ENCODE measurements around the gene COL26A1. TPM values are rescaled to one million over a fixed set of nuclear protein-coding genes. Genes with fewer than 3 reads are reported as not detected.
"Not testable (repeated sequence)": the region's sequence is repeated elsewhere in the genome, so short reads cannot be mapped to it uniquely, and the experiment has no call there.

Gene COL26A1
- total RNA-seq, 4 donors from 2014 or later, result not detected

DNA sequence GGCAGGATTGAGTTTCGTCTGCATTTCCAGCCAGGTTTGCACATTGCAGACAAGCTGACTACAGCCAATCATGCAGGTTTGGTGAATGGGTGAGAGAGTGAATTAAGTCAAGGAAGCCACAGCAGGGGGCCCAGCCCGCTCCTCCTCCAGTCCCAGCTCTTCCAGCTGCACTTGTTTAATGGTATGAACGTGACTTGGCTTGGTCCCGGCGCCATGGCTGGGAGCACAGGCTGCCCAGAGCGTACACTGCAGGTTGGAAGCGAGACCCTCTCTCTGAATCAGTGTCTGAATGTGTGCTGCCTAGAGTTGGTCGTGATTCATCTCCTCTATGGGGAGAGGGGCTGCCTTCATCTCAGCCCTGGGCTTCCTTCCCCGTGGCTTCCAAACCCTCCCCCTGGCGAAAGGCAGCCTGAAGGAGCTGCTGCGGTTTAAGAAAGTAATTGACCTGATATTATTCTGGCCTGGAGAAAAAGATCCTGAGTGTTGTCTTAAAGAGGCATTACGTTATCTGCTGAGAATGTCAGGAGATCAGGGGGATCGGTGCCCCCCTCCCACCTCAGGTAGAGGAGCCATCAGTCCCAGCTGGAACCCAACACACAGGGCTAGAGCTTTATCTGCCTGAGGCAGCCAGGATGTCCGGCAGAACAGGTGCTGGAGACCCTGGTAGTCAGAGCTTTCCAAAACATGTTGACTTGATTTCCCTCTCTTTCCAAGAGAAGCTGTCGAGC is 132.1 kb downstream of the COL26A1 start:
- in situ Hi-C loops (cut with MboI; ENCODE audit: low pct_ligation_motif_present in 1 of 4, low pct_unique_long_range_greater_than_20kb in 1 of 4, low sequenced_read_pairs in 3 of 4) (no loop called here), intact Hi-C loops (cut with DNase I; ENCODE audit: low total_unique reads) (no loop called here)
- Histone ChIP-seq H3K4me1 (no peaks in the 10 kb centered on the region), H3K9me3 (no peaks in the 10 kb centered on the region), H3K4me3 (no peak overlapping the region), H3K27me3 (no peaks in the 10 kb centered on the region), H3K36me3 (no peaks in the 10 kb centered on the region), H3K27ac (no peak overlapping the region)
- WGBS, 2 donors (ENCODE audit: low coverage in 1 of 2), result 59 to 67% methylated on average over 3 to 15 of the region's 15 CpGs
- DNase-seq, result no peak
- TF ChIP-seq POLR2AphosphoS5 (IDR thresholded peaks at IDR 0.05) (no peak), POLR2A (IDR thresholded peaks at IDR 0.05) (no peak), EP300 (IDR thresholded peaks at IDR 0.05; ENCODE audit: low read depth) (no peak)
- TF ChIP-seq, protein P1, sequence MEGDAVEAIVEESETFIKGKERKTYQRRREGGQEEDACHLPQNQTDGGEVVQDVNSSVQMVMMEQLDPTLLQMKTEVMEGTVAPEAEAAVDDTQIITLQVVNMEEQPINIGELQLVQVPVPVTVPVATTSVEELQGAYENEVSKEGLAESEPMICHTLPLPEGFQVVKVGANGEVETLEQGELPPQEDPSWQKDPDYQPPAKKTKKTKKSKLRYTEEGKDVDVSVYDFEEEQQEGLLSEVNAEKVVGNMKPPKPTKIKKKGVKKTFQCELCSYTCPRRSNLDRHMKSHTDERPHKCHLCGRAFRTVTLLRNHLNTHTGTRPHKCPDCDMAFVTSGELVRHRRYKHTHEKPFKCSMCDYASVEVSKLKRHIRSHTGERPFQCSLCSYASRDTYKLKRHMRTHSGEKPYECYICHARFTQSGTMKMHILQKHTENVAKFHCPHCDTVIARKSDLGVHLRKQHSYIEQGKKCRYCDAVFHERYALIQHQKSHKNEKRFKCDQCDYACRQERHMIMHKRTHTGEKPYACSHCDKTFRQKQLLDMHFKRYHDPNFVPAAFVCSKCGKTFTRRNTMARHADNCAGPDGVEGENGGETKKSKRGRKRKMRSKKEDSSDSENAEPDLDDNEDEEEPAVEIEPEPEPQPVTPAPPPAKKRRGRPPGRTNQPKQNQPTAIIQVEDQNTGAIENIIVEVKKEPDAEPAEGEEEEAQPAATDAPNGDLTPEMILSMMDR (IDR thresholded peaks at IDR 0.05), result no peak

DNA sequence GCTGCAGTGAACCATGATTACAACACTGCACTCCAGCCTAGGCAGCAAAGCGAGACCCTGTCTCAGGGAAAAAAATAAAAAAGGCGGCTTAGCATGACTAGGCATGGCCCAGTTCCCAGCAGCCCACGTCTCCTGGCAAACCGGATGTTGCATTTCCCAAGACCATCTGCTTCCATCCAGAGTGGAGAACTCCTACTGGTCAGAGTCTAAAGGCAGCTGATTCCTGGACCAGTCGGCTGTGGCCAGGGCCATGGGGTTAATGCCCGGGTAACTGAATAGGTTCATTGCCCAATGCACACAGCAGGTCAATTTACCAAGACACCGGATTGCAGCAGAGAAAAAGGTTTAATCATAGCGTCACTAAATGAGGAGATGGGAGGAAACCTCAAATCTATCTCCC is 133.3 kb downstream of the COL26A1 start:
- no peak for DNase-seq
- Histone ChIP-seq H3K36me3 (no peaks in the 10 kb centered on the region), H3K27ac (no peak overlapping the region), H3K4me1 (no peaks in the 10 kb centered on the region), H3K9me3 (no peaks in the 10 kb centered on the region), H3K27me3 (no peaks in the 10 kb centered on the region), H3K4me3 (no peak overlapping the region)
- 73 to 100% methylated on average over 4 to 8 of the region's 8 CpGs for WGBS, 2 donors (ENCODE audit: low coverage in 1 of 2)
- intact Hi-C loops (cut with DNase I; ENCODE audit: low total_unique reads), result no loop called here
- in situ Hi-C loops (cut with MboI; ENCODE audit: low pct_ligation_motif_present in 1 of 4, low pct_unique_long_range_greater_than_20kb in 1 of 4, low sequenced_read_pairs in 3 of 4), result no loop called here
- TF ChIP-seq POLR2A (IDR thresholded peaks at IDR 0.05), result no peak
- no peak for TF ChIP-seq POLR2AphosphoS5 (IDR thresholded peaks at IDR 0.05)
- no peak for TF ChIP-seq EP300 (IDR thresholded peaks at IDR 0.05; ENCODE audit: low read depth)
- TF ChIP-seq, protein P1 (IDR thresholded peaks at IDR 0.05), result no peak

DNA sequence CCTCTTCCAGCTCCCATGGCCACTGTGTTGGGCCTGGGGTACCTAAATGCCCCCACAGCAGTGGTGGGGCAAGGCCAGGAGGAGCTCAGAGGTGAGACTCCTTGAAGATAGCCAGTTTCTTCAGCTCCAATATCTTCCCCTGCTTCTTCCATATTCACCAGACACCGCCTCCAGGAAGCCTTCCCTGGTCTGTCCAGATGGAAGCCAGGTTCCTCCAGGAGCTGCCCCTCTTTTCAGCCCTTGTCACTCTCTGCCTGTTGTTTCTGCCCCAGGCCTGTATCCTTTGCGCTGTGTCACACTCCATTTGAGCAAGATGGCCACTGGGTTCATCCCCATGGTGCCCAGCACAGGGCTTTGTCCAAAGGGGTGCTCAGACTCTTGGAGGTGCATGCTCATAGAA is 138.7 kb downstream of the COL26A1 start:
- no peak for DNase-seq
- H3K27me3 ChIP-seq, result no peaks in the 10 kb centered on the region
- no peaks in the 10 kb centered on the region for H3K36me3 ChIP-seq
- H3K4me3 ChIP-seq, result no peak overlapping the region
- intact Hi-C loops (cut with DNase I; ENCODE audit: low total_unique reads), result no loop called here
- 92% methylated on average over 2 of the region's 2 CpGs; no CpG with 5 or more reads in 1 of the 2 donors for WGBS, 2 donors (ENCODE audit: low coverage in 1 of 2)
- no peak for TF ChIP-seq POLR2AphosphoS5 (IDR thresholded peaks at IDR 0.05)
- TF ChIP-seq POLR2A (IDR thresholded peaks at IDR 0.05), result no peak
- TF ChIP-seq EP300 (IDR thresholded peaks at IDR 0.05; ENCODE audit: low read depth), result no peak
- TF ChIP-seq, protein P1 (IDR thresholded peaks at IDR 0.05), result no peak
- no peaks in the 10 kb centered on the region for H3K9me3 ChIP-seq
- H3K4me1 ChIP-seq, result no peaks in the 10 kb centered on the region
- H3K27ac ChIP-seq, result no peak overlapping the region
- in situ Hi-C loops (cut with MboI; ENCODE audit: low pct_ligation_motif_present in 1 of 4, low pct_unique_long_range_greater_than_20kb in 1 of 4, low sequenced_read_pairs in 3 of 4), result no loop called here

DNA sequence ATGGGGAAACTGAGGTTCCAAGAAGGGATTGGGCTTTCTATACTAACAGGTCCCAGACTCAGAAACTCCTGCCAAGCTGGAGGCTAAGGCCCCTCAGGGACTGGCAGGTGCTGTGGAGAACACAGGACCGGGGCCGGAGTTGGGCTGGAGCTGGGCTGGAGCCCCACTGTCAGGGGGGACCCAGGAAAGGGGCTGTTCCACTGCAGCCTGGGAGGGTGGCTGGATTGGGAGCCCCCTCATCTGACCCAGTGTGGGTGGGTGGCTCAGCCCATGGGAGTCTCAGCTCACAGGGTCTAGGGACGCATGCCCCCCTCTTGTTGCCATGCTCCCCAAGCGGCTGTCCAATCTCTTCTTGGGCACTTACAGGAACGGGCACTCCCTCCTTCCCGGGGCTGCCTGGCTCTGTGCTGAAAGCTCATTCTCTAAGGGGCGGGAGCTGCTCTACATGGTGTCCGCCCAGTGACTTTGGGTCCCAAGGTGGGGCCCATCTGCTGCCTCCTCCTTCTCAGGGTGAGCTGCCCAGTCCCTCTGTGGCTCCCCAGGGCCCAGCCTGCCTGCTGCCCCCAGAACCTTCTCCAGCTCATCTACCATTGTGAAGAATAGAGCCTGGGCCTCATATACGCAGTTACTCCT is 139.9 kb downstream of the COL26A1 start:
- Histone ChIP-seq H3K36me3 (no peaks in the 10 kb centered on the region), H3K4me3 (no peak overlapping the region), H3K27me3 (peaks cover 11% of the 10 kb centered on the region), H3K4me1 (no peaks in the 10 kb centered on the region), H3K27ac (no peak overlapping the region), H3K9me3 (no peaks in the 10 kb centered on the region)
- intact Hi-C loops (cut with DNase I; ENCODE audit: low total_unique reads), result no loop called here
- WGBS, 2 donors (ENCODE audit: low coverage in 1 of 2), result 60 to 78% methylated on average over 1 to 7 of the region's 9 CpGs
- in situ Hi-C loops (cut with MboI; ENCODE audit: low pct_ligation_motif_present in 1 of 4, low pct_unique_long_range_greater_than_20kb in 1 of 4, low sequenced_read_pairs in 3 of 4), result no loop called here
- TF ChIP-seq POLR2A (IDR thresholded peaks at IDR 0.05) (no peak), POLR2AphosphoS5 (IDR thresholded peaks at IDR 0.05) (no peak)
- TF ChIP-seq, protein P1 (IDR thresholded peaks at IDR 0.05), result no peak
- no peak for DNase-seq

DNA sequence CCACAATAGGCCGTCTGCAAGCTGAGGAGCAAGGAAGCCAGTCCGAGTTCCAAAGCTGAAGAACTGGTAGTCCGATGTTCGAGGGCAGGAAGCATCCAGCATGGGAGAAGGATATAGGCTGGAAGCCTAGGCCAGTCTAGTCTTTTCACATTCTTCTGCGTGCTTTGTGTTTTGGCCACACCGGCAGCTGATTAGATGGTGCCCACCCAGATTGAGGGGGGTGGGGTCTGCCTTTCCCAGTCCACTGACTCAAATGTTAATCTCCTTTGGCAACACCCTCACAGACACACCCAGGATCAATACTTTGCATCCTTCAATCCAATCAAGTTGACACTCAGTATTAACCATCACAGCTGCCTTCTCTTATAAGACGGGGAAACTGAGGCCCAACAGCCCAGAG is 142.8 kb downstream of the COL26A1 start:
- H3K9me3 ChIP-seq; H3K4me3 ChIP-seq; H3K4me1 ChIP-seq; in situ Hi-C loops (cut with MboI; ENCODE audit: low pct_ligation_motif_present in 1 of 4, low pct_unique_long_range_greater_than_20kb in 1 of 4, low sequenced_read_pairs in 3 of 4); intact Hi-C loops (cut with DNase I; ENCODE audit: low total_unique reads); DNase-seq; H3K36me3 ChIP-seq; H3K27ac ChIP-seq: not testable (repeated sequence)
- H3K27me3 ChIP-seq, result peaks cover 40% of the 10 kb centered on the region
- WGBS, 2 donors (ENCODE audit: low coverage in 1 of 2), result 80 to 85% methylated on average over 1 to 7 of the region's 7 CpGs

Data from transverse colon (tissue), 4 donors.